Liver (tissue), 9 donors: ENCODE data around the gene EML5. TPM values are rescaled to one million over a fixed set of nuclear protein-coding genes. Genes with fewer than 3 reads are reported as not detected.

Experiments used
- DNase-seq: peaks from one replicate; pipeline ENCODE4 v3.0.0-alpha.2; 2017; ENCODE audit warnings: low spot score
- H3K27ac ChIP-seq, 2 donors: one replicate each; pipeline ENCODE4 v1.7.0; 2013; ENCODE audit warnings: inconsistent platforms in 2 of 2, low read length in 2 of 2, control low read depth in 1 of 2, low read depth in 1 of 2, mild to moderate bottlenecking in 1 of 2
- H3K27me3 ChIP-seq, 4 donors: one replicate each; pipeline versions ENCODE4 v1.6.1 to v1.7.0; 2013; ENCODE audit warnings: low read length in 3 of 4, inconsistent platforms in 1 of 4, mild to moderate bottlenecking in 1 of 4, moderate library complexity in 1 of 4; ENCODE audit not compliant: control insufficient read depth in 4 of 4, insufficient read depth in 4 of 4
- H3K36me3 ChIP-seq, 4 donors: one replicate each; pipeline versions ENCODE4 v1.6.1 to v1.7.0; 2013; ENCODE audit warnings: low read length in 3 of 4, mild to moderate bottlenecking in 3 of 4, low read depth in 1 of 4, moderate library complexity in 1 of 4; ENCODE audit not compliant: control insufficient read depth in 4 of 4, insufficient read depth in 3 of 4
- H3K4me1 ChIP-seq, 4 donors: one replicate each; pipeline versions ENCODE4 v1.6.1 to v1.7.0; 2013; ENCODE audit warnings: low read length in 3 of 4, mild to moderate bottlenecking in 3 of 4, moderate library complexity in 1 of 4; ENCODE audit not compliant: control insufficient read depth in 4 of 4, insufficient read depth in 4 of 4
- H3K4me3 ChIP-seq, 3 donors: one replicate each; pipeline versions ENCODE4 v1.6.1 to v1.7.0; 2013; ENCODE audit warnings: low read length in 3 of 3, control low read depth in 1 of 3, low read depth in 1 of 3, mild to moderate bottlenecking in 1 of 3
- H3K9ac ChIP-seq, 2 donors: one replicate each; pipeline ENCODE4 v1.7.0; 2013; ENCODE audit warnings: low read length in 2 of 2, mild to moderate bottlenecking in 2 of 2, moderate library complexity in 2 of 2, control low read depth in 1 of 2, low read depth in 1 of 2
- H3K9me3 ChIP-seq, 4 donors: one replicate each; pipeline versions ENCODE4 v1.6.1 to v1.7.0; 2013; ENCODE audit warnings: low read length in 3 of 4; ENCODE audit not compliant: control insufficient read depth in 4 of 4
- EGR1 ChIP-seq, 2 donors: IDR thresholded peaks; 2 replicates each; pipeline ENCODE4 v1.6.1; 2016 to 2018; ENCODE audit warnings: antibody characterized with exemption in 2 of 2, low read depth in 2 of 2
- FOXA1 ChIP-seq: IDR thresholded peaks from 2 replicates; pipeline ENCODE4 v1.6.1; 2016; ENCODE audit warnings: antibody characterized with exemption
- FOXA2 ChIP-seq: IDR thresholded peaks from 2 replicates; pipeline ENCODE4 v1.6.1; 2016; ENCODE audit warnings: antibody characterized with exemption
- GABPA ChIP-seq, 2 donors: IDR thresholded peaks in 1 of 2; conservative IDR thresholded peaks in 1 of 2; 2 replicates each; pipeline ENCODE4 v1.6.1; 2016; ENCODE audit warnings: antibody characterized with exemption in 2 of 2, mild to moderate bottlenecking in 1 of 2, moderate library complexity in 1 of 2
- HNF4A ChIP-seq, 2 donors: conservative IDR thresholded peaks; 2 replicates each; pipeline ENCODE4 v1.6.1; 2016; ENCODE audit warnings: antibody characterized with exemption in 2 of 2, mild to moderate bottlenecking in 2 of 2
- HNF4G ChIP-seq: IDR thresholded peaks from 2 replicates; pipeline ENCODE4 v1.6.1; 2016; ENCODE audit warnings: antibody characterized with exemption
- JUND ChIP-seq, 2 donors: IDR thresholded peaks; 2 replicates each; pipeline ENCODE4 v1.6.1; 2016; ENCODE audit warnings: antibody characterized with exemption in 2 of 2
- NR2F2 ChIP-seq: IDR thresholded peaks from 2 replicates; pipeline ENCODE4 v1.6.1; 2016; ENCODE audit warnings: antibody characterized with exemption
- RAD21 ChIP-seq, 2 donors: IDR thresholded peaks; 2 replicates each; pipeline ENCODE4 v1.6.1; 2016; ENCODE audit warnings: antibody characterized with exemption in 2 of 2, mild to moderate bottlenecking in 2 of 2
- RXRA ChIP-seq, 2 donors: IDR thresholded peaks; 2 replicates each; pipeline ENCODE4 v1.6.1; 2017 to 2018; ENCODE audit warnings: antibody characterized with exemption in 2 of 2, mild to moderate bottlenecking in 1 of 2
- SP1 ChIP-seq: IDR thresholded peaks from 2 replicates; pipeline ENCODE4 v1.6.1; 2018; ENCODE audit warnings: antibody characterized with exemption, mild to moderate bottlenecking
- TAF1 ChIP-seq: conservative IDR thresholded peaks from 2 replicates; pipeline ENCODE4 v1.6.1; 2016; ENCODE audit warnings: antibody characterized with exemption, mild to moderate bottlenecking
- YY1 ChIP-seq: IDR thresholded peaks from 2 replicates; pipeline ENCODE4 v1.6.1; 2016; ENCODE audit warnings: antibody characterized with exemption, mild to moderate bottlenecking
- whole genome bisulfite sequencing: extraction: QIAGEN DNeasy Blood & Tissue Kit; methylation state at CpG from one replicate; pipeline ENCODE4 v1.1.7; 2013; 5-methylcytosine and 5-hydroxymethylcytosine counted together
- polyA plus RNA-seq, 2 donors: library from polyadenylated mRNA; stranded (reverse) in 1 of 2; unstranded in 1 of 2; fragments of 200-250 nt in 1 of 2; fragments of >200 nt in 1 of 2; fragmentation: Nextera tagmentation in 1 of 2; extraction: Ambion mirVana in 1 of 2; gene quantifications; one replicate each; pipeline versions ENCODE4 v1.2.1 to v1.2.3, GENCODE V29; 2013 to 2015
- total RNA-seq, 2 donors: library from RNA; depleted of rRNA; stranded (reverse); fragments of >200 nt; gene quantifications; one replicate each; pipeline ENCODE4 v1.2.3, GENCODE V29; 2014
- TF ChIP-seq, protein P1 (sequence below): IDR thresholded peaks from 2 replicates; pipeline ENCODE4 v1.6.1; 2016; ENCODE audit warnings: antibody characterized with exemption
- TF ChIP-seq, protein P2 (sequence below): IDR thresholded peaks from 2 replicates; pipeline ENCODE4 v1.6.1; 2016; ENCODE audit warnings: antibody characterized with exemption
- TF ChIP-seq, protein P3 (sequence below): IDR thresholded peaks from 2 replicates; pipeline ENCODE4 v1.6.1; 2016; ENCODE audit warnings: antibody characterized with exemption, mild to moderate bottlenecking
- TF ChIP-seq, protein P4 (sequence below): IDR thresholded peaks from 2 replicates; pipeline ENCODE4 v1.6.1; 2016; ENCODE audit warnings: antibody characterized with exemption
- TF ChIP-seq, protein P5 (sequence below): fragments of 150-350 bp; IDR thresholded peaks from 2 replicates; pipeline ENCODE4 v1.5.1; 2017; ENCODE audit warnings: improper control_type of control experiment, low read depth, low read length; ENCODE audit not compliant: missing input control
- donor health status: healthy.
- donor health status: healthy.
- donor health status: healthy.
- donor health status: healthy.
- donor health status: healthy.

EML5 gene
- total and polyA plus RNA-seq, 4 donors, result 0.09 to 3.8 (median 0.55) TPM

DNA sequence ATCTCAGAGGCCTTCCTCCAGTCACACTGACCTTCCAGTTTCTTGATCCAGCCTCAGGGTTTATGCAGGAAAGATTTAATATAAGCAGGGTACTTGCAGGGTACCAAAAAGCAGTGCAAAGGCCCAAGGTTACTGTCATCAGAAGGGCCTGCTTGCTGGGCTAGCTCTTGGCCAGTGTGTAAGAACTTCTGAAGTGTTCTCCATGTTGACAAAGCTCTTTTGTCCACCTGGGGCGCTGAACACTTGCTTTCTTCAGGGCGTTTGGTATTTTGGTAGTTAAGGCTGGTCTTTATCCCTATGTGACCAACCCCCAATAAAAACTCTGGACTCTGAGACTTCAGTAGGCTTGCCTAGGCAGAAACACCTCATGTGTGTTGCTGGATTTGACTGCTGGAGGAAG is 160.2 kb downstream of the EML5 start:
- DNase-seq, result no peak
- Histone ChIP-seq H3K36me3 (no peaks in the 10 kb centered on the region), H3K9me3 (no peaks in the 10 kb centered on the region), H3K9ac (no peak overlapping the region), H3K27me3 (no peaks in the 10 kb centered on the region), H3K4me3 (no peak overlapping the region), H3K27ac (no peak overlapping the region), H3K4me1 (no peaks in the 10 kb centered on the region)
- 81% methylated on average over 2 of the region's 2 CpGs for WGBS
- TF ChIP-seq JUND (IDR thresholded peaks at IDR 0.05) (no peak), RXRA (IDR thresholded peaks at IDR 0.05) (no peak), RAD21 (IDR thresholded peaks at IDR 0.05) (no peak), EGR1 (IDR thresholded peaks at IDR 0.05; ENCODE audit: low read depth in 2 of 2) (no peak), TAF1 (no peak), NR2F2 (no peak), GABPA (IDR thresholded peaks at IDR 0.05 in 1 of 2, conservative IDR thresholded peaks at IDR 0.05 in 1 of 2) (no peak), FOXA1 (no peak), HNF4A (conservative IDR thresholded peaks at IDR 0.05) (no peak), YY1 (no peak), FOXA2 (no peak), HNF4G (no peak), SP1 (no peak)
- TF ChIP-seq, protein P1, sequence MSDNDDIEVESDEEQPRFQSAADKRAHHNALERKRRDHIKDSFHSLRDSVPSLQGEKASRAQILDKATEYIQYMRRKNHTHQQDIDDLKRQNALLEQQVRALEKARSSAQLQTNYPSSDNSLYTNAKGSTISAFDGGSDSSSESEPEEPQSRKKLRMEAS, result no peak
- TF ChIP-seq, protein P2, sequence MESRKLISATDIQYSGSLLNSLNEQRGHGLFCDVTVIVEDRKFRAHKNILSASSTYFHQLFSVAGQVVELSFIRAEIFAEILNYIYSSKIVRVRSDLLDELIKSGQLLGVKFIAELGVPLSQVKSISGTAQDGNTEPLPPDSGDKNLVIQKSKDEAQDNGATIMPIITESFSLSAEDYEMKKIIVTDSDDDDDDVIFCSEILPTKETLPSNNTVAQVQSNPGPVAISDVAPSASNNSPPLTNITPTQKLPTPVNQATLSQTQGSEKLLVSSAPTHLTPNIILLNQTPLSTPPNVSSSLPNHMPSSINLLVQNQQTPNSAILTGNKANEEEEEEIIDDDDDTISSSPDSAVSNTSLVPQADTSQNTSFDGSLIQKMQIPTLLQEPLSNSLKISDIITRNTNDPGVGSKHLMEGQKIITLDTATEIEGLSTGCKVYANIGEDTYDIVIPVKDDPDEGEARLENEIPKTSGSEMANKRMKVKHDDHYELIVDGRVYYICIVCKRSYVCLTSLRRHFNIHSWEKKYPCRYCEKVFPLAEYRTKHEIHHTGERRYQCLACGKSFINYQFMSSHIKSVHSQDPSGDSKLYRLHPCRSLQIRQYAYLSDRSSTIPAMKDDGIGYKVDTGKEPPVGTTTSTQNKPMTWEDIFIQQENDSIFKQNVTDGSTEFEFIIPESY, result no peak
- TF ChIP-seq, protein P3, sequence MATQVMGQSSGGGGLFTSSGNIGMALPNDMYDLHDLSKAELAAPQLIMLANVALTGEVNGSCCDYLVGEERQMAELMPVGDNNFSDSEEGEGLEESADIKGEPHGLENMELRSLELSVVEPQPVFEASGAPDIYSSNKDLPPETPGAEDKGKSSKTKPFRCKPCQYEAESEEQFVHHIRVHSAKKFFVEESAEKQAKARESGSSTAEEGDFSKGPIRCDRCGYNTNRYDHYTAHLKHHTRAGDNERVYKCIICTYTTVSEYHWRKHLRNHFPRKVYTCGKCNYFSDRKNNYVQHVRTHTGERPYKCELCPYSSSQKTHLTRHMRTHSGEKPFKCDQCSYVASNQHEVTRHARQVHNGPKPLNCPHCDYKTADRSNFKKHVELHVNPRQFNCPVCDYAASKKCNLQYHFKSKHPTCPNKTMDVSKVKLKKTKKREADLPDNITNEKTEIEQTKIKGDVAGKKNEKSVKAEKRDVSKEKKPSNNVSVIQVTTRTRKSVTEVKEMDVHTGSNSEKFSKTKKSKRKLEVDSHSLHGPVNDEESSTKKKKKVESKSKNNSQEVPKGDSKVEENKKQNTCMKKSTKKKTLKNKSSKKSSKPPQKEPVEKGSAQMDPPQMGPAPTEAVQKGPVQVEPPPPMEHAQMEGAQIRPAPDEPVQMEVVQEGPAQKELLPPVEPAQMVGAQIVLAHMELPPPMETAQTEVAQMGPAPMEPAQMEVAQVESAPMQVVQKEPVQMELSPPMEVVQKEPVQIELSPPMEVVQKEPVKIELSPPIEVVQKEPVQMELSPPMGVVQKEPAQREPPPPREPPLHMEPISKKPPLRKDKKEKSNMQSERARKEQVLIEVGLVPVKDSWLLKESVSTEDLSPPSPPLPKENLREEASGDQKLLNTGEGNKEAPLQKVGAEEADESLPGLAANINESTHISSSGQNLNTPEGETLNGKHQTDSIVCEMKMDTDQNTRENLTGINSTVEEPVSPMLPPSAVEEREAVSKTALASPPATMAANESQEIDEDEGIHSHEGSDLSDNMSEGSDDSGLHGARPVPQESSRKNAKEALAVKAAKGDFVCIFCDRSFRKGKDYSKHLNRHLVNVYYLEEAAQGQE, result no peak
- TF ChIP-seq, protein P4, sequence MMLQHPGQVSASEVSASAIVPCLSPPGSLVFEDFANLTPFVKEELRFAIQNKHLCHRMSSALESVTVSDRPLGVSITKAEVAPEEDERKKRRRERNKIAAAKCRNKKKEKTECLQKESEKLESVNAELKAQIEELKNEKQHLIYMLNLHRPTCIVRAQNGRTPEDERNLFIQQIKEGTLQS, result no peak
- TF ChIP-seq, protein P5, sequence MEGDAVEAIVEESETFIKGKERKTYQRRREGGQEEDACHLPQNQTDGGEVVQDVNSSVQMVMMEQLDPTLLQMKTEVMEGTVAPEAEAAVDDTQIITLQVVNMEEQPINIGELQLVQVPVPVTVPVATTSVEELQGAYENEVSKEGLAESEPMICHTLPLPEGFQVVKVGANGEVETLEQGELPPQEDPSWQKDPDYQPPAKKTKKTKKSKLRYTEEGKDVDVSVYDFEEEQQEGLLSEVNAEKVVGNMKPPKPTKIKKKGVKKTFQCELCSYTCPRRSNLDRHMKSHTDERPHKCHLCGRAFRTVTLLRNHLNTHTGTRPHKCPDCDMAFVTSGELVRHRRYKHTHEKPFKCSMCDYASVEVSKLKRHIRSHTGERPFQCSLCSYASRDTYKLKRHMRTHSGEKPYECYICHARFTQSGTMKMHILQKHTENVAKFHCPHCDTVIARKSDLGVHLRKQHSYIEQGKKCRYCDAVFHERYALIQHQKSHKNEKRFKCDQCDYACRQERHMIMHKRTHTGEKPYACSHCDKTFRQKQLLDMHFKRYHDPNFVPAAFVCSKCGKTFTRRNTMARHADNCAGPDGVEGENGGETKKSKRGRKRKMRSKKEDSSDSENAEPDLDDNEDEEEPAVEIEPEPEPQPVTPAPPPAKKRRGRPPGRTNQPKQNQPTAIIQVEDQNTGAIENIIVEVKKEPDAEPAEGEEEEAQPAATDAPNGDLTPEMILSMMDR, result no peak
